AG04450 (cell line): Measurements from ENCODE around the gene CLDN9. TPM values are rescaled to one million over a fixed set of nuclear protein-coding genes. Genes with fewer than 3 reads are reported as not detected.

Source experiments
- CTCF ChIA-PET: fragments of 300-600, 350-600 bp; formaldehyde crosslinking; extraction: SDS; loops from one replicate; lab custom pipeline; 2022; ENCODE audit warnings: antibody characterized with exemption, inconsistent platforms; lab: Charles Lee
- POLR2A ChIA-PET: fragments of 350-600 bp; formaldehyde crosslinking; extraction: SDS; loops from one replicate; lab custom pipeline; 2021; ENCODE audit warnings: antibody characterized with exemption, inconsistent platforms; lab: Yijun Ruan, JAX
- DNase-seq: peaks from one replicate; pipeline ENCODE4 v3.0.0-alpha.2; 2011; ENCODE audit warnings: low read depth, low spot score
- H3K27ac ChIP-seq: one replicate; pipeline ENCODE4 v1.5.1; 2012; ENCODE audit warnings: low read depth, low read length, control low read depth
- H3K27me3 ChIP-seq: one replicate; pipeline ENCODE4 v1.6.0; 2012; ENCODE audit warnings: low read length; ENCODE audit not compliant: control insufficient read depth, insufficient read depth
- H3K4me3 ChIP-seq: 2 replicates; pipeline ENCODE4 v1.5.1; 2011; ENCODE audit warnings: mild to moderate bottlenecking, low read depth, low read length, control low read depth
- H3K9me3 ChIP-seq: 2 replicates; pipeline ENCODE4 v1.5.1; 2012; ENCODE audit warnings: low read length; ENCODE audit not compliant: control insufficient read depth, insufficient read depth
- polyA plus RNA-seq: library from polyadenylated mRNA; depleted of rRNA; stranded (reverse); fragments of >200 nt; gene quantifications from 2 replicates; pipeline ENCODE4 v1.2.3, GENCODE V29; 2011
- TF ChIP-seq, protein P1 (sequence below): IDR thresholded peaks from 2 replicates; pipeline ENCODE4 v1.5.1; 2011; ENCODE audit warnings: low read depth, low read length, control low read depth, inconsistent platforms

Gene CLDN9
- polyA plus RNA-seq, 1 experiment, result not detected

DNA sequence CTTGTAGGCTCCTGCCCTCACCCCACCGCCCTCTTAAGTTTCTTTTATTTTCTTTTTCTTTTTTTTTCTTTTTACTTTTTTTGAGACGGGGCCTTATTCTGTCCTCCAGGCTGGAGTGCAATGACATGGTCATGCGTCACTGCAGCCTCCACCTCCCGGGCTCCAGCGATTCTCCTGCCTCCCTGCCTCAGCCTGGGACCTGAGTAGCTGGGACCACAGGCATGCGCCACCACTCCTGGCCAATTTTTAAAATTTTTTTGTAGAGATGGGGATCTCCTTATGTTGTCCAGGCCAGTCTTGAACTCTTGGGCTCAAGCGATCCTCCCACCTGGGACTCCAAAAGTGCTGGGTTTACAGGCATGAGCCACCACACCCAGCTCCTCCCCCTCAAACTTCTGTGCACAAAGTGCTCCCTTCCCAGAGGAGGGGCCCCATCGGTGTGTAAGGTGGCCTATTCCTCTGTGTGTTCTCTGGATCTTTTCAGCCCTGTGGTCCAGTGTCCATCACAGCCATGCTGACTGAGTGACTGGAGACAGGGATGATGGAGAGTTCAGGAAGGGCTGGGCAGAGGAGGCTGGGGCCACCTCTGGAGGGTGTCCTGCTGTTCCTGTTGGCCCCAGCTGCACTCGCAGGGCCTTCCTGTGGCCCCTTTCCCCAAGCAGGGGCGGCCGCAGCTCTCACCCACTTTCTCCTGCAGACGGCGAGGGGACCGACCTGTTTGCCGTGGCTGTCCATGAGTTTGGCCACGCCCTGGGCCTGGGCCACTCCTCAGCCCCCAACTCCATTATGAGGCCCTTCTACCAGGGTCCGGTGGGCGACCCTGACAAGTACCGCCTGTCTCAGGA is 43.8 kb downstream of the CLDN9 start:
- Histone ChIP-seq H3K27ac (no peak overlapping the region), H3K27me3 (no peaks in the 10 kb centered on the region), H3K9me3 (no peaks in the 10 kb centered on the region), H3K4me3 (no peak overlapping the region)
- no peak for DNase-seq
- POLR2A ChIA-PET, result no interaction called here
- CTCF ChIA-PET, result interaction anchor here (1.3 kb wide), 1 partner anchor 25 kb away, joined by 7 read pairs; no protein-coding TSS in a partner anchor
- TF ChIP-seq, protein P1, sequence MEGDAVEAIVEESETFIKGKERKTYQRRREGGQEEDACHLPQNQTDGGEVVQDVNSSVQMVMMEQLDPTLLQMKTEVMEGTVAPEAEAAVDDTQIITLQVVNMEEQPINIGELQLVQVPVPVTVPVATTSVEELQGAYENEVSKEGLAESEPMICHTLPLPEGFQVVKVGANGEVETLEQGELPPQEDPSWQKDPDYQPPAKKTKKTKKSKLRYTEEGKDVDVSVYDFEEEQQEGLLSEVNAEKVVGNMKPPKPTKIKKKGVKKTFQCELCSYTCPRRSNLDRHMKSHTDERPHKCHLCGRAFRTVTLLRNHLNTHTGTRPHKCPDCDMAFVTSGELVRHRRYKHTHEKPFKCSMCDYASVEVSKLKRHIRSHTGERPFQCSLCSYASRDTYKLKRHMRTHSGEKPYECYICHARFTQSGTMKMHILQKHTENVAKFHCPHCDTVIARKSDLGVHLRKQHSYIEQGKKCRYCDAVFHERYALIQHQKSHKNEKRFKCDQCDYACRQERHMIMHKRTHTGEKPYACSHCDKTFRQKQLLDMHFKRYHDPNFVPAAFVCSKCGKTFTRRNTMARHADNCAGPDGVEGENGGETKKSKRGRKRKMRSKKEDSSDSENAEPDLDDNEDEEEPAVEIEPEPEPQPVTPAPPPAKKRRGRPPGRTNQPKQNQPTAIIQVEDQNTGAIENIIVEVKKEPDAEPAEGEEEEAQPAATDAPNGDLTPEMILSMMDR, result no peak

DNA sequence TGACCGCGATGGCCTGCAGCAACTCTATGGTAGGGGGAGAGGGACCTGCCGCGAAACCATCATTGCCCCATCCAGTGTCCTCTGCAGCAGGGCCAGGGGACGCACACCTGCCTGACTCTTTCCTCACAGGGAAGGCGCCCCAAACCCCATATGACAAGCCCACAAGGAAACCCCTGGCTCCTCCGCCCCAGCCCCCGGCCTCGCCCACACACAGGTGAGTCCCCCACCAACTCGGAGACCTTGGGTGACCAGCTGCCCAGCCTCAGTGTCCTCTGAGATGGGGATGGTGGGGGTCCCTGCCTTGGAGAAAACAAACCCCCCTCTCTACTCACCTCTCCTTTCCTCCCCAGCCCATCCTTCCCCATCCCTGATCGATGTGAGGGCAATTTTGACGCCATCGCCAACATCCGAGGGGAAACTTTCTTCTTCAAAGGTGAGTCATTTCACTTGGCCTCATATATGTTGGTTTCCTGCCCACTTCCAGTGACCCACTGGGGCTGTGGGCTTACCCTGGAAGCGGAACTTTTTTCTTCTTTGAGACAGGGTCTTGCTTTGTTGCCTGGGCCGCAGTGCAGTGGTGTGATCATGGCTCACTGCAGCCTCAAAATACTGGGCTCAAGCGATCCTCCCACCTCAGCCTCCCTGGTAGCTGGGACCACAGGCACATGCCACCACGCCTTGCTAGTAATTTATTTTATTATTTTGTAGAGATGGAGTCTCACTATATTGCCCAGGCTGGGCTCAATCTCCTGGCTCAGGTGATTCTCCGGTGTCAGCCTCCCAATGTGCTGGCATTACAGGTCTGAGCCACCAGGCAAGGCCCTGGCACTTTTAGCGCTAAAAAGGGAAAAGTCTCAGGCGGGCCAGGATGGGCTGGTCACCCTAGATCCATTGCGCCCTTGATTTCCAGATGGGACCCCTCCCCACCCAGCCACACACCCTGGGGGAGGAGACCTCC is 44.7 kb downstream of the CLDN9 start:
- H3K27me3 ChIP-seq, result no peaks in the 10 kb centered on the region
- ChIA-PET POLR2A (no interaction called here), CTCF (interaction anchor here (1.2 kb wide), 1 partner anchor 65 kb away, joined by 4 read pairs; no protein-coding TSS in a partner anchor)
- H3K27ac ChIP-seq, result no peak overlapping the region
- TF ChIP-seq, protein P1, result no peak
- H3K4me3 ChIP-seq, result peak overlapping the region; percentile 79; the same call in 1 of the 2 replicates
- no peaks in the 10 kb centered on the region for H3K9me3 ChIP-seq
- DNase-seq, result no peak

DNA sequence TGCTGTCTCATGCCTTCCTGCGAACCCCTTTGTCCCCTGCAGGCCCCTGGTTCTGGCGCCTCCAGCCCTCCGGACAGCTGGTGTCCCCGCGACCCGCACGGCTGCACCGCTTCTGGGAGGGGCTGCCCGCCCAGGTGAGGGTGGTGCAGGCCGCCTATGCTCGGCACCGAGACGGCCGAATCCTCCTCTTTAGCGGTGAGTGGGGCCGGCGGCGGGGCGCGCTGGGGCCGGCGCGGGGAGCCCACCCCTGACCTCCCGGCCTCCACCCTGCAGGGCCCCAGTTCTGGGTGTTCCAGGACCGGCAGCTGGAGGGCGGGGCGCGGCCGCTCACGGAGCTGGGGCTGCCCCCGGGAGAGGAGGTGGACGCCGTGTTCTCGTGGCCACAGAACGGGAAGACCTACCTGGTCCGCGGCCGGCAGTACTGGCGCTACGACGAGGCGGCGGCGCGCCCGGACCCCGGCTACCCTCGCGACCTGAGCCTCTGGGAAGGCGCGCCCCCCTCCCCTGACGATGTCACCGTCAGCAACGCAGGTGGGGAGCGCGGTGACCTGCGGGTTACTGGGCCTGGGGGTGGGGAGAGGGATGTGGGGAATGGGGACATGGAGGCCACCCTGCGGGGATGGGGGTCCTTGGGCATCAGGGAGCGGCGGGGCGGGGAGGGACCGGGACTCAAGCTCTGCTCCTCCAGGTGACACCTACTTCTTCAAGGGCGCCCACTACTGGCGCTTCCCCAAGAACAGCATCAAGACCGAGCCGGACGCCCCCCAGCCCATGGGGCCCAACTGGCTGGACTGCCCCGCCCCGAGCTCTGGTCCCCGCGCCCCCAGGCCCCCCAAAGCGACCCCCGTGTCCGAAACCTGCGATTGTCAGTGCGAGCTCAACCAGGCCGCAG is 45.7 kb downstream of the CLDN9 start:
- Histone ChIP-seq H3K4me3 (peak overlapping the region; percentile 79), H3K27me3 (no peaks in the 10 kb centered on the region), H3K9me3 (no peaks in the 10 kb centered on the region), H3K27ac (no peak overlapping the region)
- TF ChIP-seq, protein P1, result no peak
- CTCF ChIA-PET, result interaction anchor here (0.5 to 2.7 kb wide), 14 partner anchors 10 to 184 kb away, joined by 3 to 57 read pairs (median 6); no protein-coding TSS in a partner anchor
- no peak for DNase-seq
- POLR2A ChIA-PET, result interaction anchor here (0.5 to 1.1 kb wide), 5 partner anchors 35 to 129 kb away, joined by 3 to 4 read pairs (median 3); partner anchors contain the start of genes HCFC1R1, OR1F1, THOC6 and ZNF213

DNA sequence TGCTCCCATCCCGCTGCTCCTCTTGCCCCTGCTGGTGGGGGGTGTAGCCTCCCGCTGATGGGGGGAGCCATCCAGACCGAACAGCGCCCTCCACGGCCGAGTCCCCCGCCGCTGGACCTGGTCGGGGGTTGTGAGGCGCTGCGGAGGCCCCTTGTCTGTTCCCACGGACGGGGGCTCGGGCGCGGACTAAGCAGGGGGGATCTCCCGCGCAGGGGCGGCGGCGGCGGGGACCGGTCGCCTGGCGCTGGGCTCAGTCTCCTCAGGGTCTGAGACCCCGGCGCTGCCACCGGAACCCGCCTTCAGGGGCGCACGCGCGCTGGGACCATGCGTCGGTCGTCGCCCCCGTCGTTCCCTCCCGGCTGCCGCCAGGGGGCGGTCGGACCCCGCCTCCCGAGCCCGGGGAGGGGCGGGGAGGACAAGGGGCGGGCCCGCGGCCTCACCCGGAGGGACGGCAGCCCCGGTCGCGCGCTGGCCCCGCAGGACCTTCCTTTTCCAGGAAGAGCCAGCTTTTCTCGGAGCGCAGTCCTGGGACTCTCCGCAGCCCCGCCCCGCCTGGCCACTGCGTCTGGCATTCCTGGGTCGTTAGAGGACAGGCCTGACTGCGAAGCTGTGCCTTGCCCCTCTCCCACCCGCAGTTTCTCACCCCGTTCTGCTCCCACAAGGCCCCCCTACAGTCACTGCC is 46.5 kb downstream of the CLDN9 start:
- peak overlapping the region; percentile 79 for H3K4me3 ChIP-seq
- ChIA-PET POLR2A (interaction anchor here (0.7 to 1.1 kb wide), 4 partner anchors 36 to 107 kb away, joined by 3 to 4 read pairs (median 3); partner anchors contain the start of genes HCFC1R1, THOC6 and ZNF213), CTCF (interaction anchor here (0.6 to 2.7 kb wide), 25 partner anchors 10 to 167 kb away, joined by 3 to 57 read pairs (median 5); no protein-coding TSS in a partner anchor)
- peak overlapping the region; percentile 57 for H3K27ac ChIP-seq
- no peaks in the 10 kb centered on the region for H3K9me3 ChIP-seq
- TF ChIP-seq, protein P1, result peak; percentile 61
- no peaks in the 10 kb centered on the region for H3K27me3 ChIP-seq
- peak; percentile 33 for DNase-seq
